Vagina (tissue), 2 donors: ENCODE measurements around the gene C5orf15. TPM values are rescaled to one million over a fixed set of nuclear protein-coding genes. Genes with fewer than 3 reads are reported as not detected.

Experiments
- DNase-seq, 2 donors: peaks; one replicate each; pipeline ENCODE4 v3.0.0-alpha.2; 2017; ENCODE audit errors: extremely low spot score in 2 of 2
- H3K27ac ChIP-seq: fragments of 200-600 bp; sonication (generic); one replicate; pipeline ENCODE4 v1.5.1; 2019
- H3K27me3 ChIP-seq: fragments of 200-600 bp; sonication (generic); one replicate; pipeline ENCODE4 v1.5.1; 2019
- H3K36me3 ChIP-seq, 2 donors: fragments of 200-600 bp; sonication (generic); one replicate each; pipeline ENCODE4 v1.5.1; 2017 to 2019
- H3K4me1 ChIP-seq: fragments of 200-600 bp; sonication (generic); one replicate; pipeline ENCODE4 v1.5.1; 2019
- H3K4me3 ChIP-seq, 2 donors: fragments of 200-600 bp; sonication (generic); 1 replicate in 1 of 2; 2 replicates in 1 of 2; pipeline ENCODE4 v1.5.1; 2016 to 2019
- H3K9me3 ChIP-seq: fragments of 200-600 bp; sonication (generic); one replicate; pipeline ENCODE4 v1.5.1; 2019
- CTCF ChIP-seq, 3 experiments: fragments of 450-650 bp in 2 of 3; fragments of 200-600 bp in 1 of 3; sonication (generic) in 1 of 3; IDR thresholded peaks; one replicate each; pipeline ENCODE4 v1.5.1; 2017 to 2019; ENCODE audit warnings: antibody characterized with exemption in 3 of 3, mild to moderate bottlenecking in 2 of 3, moderate library complexity in 2 of 3
- POLR2A ChIP-seq, 2 donors: fragments of 450-650 bp; IDR thresholded peaks; one replicate each; pipeline ENCODE4 v1.6.1; 2017; ENCODE audit warnings: antibody characterized with exemption in 2 of 2, mild to moderate bottlenecking in 2 of 2, moderate library complexity in 2 of 2
- POLR2AphosphoS5 ChIP-seq, 2 donors: sonication (generic); formaldehyde crosslinking; IDR thresholded peaks; one replicate each; pipeline ENCODE4 v1.9.0; 2017; ENCODE audit warnings: antibody characterized with exemption in 2 of 2, mild to moderate bottlenecking in 2 of 2, low read depth in 1 of 2; ENCODE audit not compliant: insufficient read depth in 1 of 2
- intact Hi-C: fragments of 100-400 bp; cut with DNase I; formaldehyde crosslinking; loops from one replicate; pipeline ENCODE4 v1.15.1; 2023
- total RNA-seq: library from RNA; depleted of rRNA; stranded (reverse); fragments of >200 nt; gene quantifications from one replicate; pipeline ENCODE4 v1.2.3, GENCODE V29; 2016

C5orf15 gene
- total RNA-seq, 1 donor from 2014 or later: 35.8 TPM

- DNase-seq: no peak
- intact Hi-C loops: no loop called here
- TF ChIP-seq CTCF (IDR thresholded peaks at IDR 0.05) (no peak), POLR2AphosphoS5 (IDR thresholded peaks at IDR 0.05; ENCODE audit: insufficient read depth in 1 of 2, low read depth in 1 of 2) (no peak), POLR2A (IDR thresholded peaks at IDR 0.05) (no peak)
- H3K27ac ChIP-seq: no peak overlapping the region
- H3K9me3 ChIP-seq: no peaks in the 10 kb centered on the region
- H3K4me3 ChIP-seq: no peak overlapping the region
- no peaks in the 10 kb centered on the region for H3K27me3 ChIP-seq
- no peaks in the 10 kb centered on the region for H3K4me1 ChIP-seq
- H3K36me3 ChIP-seq: no peaks in the 10 kb centered on the region
Observed at GRCh38 chr5:133917785-133918184, 50.6 kb downstream of the C5orf15 start.

GRCh38 chr5:133916914-133917313 is 51.5 kb downstream of the C5orf15 start:
- intact Hi-C loops: no loop called here
- Histone ChIP-seq H3K9me3 (no peaks in the 10 kb centered on the region), H3K27ac (no peak overlapping the region), H3K36me3 (no peaks in the 10 kb centered on the region), H3K4me3 (no peak overlapping the region), H3K4me1 (no peaks in the 10 kb centered on the region), H3K27me3 (no peaks in the 10 kb centered on the region)
- DNase-seq: no peak
- TF ChIP-seq POLR2A (IDR thresholded peaks at IDR 0.05) (no peak), CTCF (IDR thresholded peaks at IDR 0.05) (no peak), POLR2AphosphoS5 (IDR thresholded peaks at IDR 0.05; ENCODE audit: insufficient read depth in 1 of 2, low read depth in 1 of 2) (no peak)

GRCh38 chr5:133916479-133916878 is 51.9 kb downstream of the C5orf15 start:
- H3K4me3 ChIP-seq: no peak overlapping the region
- no peaks in the 10 kb centered on the region for H3K9me3 ChIP-seq
- DNase-seq: no peak
- TF ChIP-seq CTCF (IDR thresholded peaks at IDR 0.05): no peak
- TF ChIP-seq POLR2AphosphoS5 (IDR thresholded peaks at IDR 0.05; ENCODE audit: insufficient read depth in 1 of 2, low read depth in 1 of 2): no peak
- TF ChIP-seq POLR2A (IDR thresholded peaks at IDR 0.05): no peak
- no peaks in the 10 kb centered on the region for H3K36me3 ChIP-seq
- H3K27me3 ChIP-seq: no peaks in the 10 kb centered on the region
- no peaks in the 10 kb centered on the region for H3K4me1 ChIP-seq
- H3K27ac ChIP-seq: no peak overlapping the region
- intact Hi-C loops: no loop called here

- H3K27me3 ChIP-seq: no peaks in the 10 kb centered on the region
- H3K9me3 ChIP-seq: no peaks in the 10 kb centered on the region
- H3K27ac ChIP-seq: no peak overlapping the region
- no peaks in the 10 kb centered on the region for H3K4me1 ChIP-seq
- H3K36me3 ChIP-seq: no peaks in the 10 kb centered on the region
- no peak overlapping the region for H3K4me3 ChIP-seq
- no peak for DNase-seq
- intact Hi-C loops: no loop called here
- no peak for TF ChIP-seq POLR2A (IDR thresholded peaks at IDR 0.05)
- no peak for TF ChIP-seq CTCF (IDR thresholded peaks at IDR 0.05)
- TF ChIP-seq POLR2AphosphoS5 (IDR thresholded peaks at IDR 0.05; ENCODE audit: insufficient read depth in 1 of 2, low read depth in 1 of 2): no peak
Observed at GRCh38 chr5:133914434-133914833, 54.0 kb downstream of the C5orf15 start.

GRCh38 chr5:133913413-133914155 is 54.8 kb downstream of the C5orf15 start:
- no peak for DNase-seq
- H3K36me3 ChIP-seq: no peaks in the 10 kb centered on the region
- no peak overlapping the region for H3K27ac ChIP-seq
- TF ChIP-seq POLR2A (IDR thresholded peaks at IDR 0.05): no peak
- no peak for TF ChIP-seq CTCF (IDR thresholded peaks at IDR 0.05)
- no peak for TF ChIP-seq POLR2AphosphoS5 (IDR thresholded peaks at IDR 0.05; ENCODE audit: insufficient read depth in 1 of 2, low read depth in 1 of 2)
- intact Hi-C loops: no loop called here
- no peaks in the 10 kb centered on the region for H3K27me3 ChIP-seq
- H3K9me3 ChIP-seq: no peaks in the 10 kb centered on the region
- H3K4me3 ChIP-seq: no peak overlapping the region
- H3K4me1 ChIP-seq: no peaks in the 10 kb centered on the region
